ENCODE measurements around the gene ADAM23. TPM values are rescaled to one million over a fixed set of nuclear protein-coding genes. Genes with fewer than 3 reads are reported as not detected.

Gene ADAM23
- total and polyA plus RNA-seq, 2 experiments from 2014 or later: 11.3 to 13.1 TPM

DNA sequence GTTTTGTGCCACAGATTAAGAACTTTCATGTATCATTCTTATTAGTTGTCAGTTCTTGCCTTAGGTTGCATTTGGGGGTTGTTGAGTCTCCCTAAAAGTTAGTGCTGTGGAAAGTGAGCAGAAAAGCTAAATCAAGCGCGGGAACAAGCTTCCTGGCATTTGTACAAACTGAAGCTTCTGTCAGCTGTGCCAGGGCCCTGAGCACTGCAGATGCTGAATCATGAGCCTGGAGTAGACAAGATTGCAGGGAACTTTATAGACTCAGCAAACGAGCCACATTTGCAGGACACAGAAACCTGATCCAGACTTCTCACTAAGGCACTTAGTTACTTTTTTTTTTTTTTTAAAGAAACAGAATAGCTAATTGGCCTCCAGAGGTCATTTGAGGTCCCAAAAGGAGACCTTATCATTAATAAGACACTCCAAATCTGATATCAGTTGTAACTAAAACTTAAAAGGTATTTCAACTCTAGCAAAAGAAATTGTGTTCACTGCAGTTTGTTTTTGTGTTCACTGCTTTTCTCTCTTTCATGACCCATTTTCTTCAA lies 88.7 kb downstream of the ADAM23 start:
- Histone ChIP-seq H3K4me1 (ENCODE audit: low read depth) (peaks cover 18% of the 10 kb centered on the region), H3K4me3 (no peak overlapping the region), H3K9me3 (ENCODE audit: low read depth) (no peaks in the 10 kb centered on the region), H3K27me3 (no peaks in the 10 kb centered on the region), H3K27ac (peak overlapping the region; percentile 2), H3K36me3 (no peaks in the 10 kb centered on the region)
- TF ChIP-seq, protein P1, sequence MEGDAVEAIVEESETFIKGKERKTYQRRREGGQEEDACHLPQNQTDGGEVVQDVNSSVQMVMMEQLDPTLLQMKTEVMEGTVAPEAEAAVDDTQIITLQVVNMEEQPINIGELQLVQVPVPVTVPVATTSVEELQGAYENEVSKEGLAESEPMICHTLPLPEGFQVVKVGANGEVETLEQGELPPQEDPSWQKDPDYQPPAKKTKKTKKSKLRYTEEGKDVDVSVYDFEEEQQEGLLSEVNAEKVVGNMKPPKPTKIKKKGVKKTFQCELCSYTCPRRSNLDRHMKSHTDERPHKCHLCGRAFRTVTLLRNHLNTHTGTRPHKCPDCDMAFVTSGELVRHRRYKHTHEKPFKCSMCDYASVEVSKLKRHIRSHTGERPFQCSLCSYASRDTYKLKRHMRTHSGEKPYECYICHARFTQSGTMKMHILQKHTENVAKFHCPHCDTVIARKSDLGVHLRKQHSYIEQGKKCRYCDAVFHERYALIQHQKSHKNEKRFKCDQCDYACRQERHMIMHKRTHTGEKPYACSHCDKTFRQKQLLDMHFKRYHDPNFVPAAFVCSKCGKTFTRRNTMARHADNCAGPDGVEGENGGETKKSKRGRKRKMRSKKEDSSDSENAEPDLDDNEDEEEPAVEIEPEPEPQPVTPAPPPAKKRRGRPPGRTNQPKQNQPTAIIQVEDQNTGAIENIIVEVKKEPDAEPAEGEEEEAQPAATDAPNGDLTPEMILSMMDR (IDR thresholded peaks at IDR 0.05; ENCODE audit: low read depth, low read length): no peak
- peak in 1 of 2 donors; percentile 43 for DNase-seq (ENCODE audit: low read depth in 1 of 2, low spot score in 1 of 2)

DNA sequence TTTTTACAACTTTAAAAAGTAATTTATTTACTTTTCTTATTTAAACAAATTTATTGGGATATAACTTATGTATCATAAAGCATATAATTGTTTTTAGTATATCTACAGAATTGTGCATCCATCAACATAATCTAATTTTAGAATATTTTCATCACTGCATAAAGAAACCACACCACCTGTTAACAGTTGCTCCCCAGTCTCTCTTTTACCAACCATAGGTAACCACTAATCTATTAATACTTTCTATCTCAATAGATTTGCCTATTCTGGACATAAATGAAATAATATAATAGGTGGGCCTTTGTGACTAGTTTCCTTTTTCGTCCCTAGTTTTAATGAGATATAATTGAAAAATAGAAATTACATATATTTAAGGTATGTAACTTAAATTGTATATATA lies 90.6 kb downstream of the ADAM23 start:
- DNase-seq (ENCODE audit: low read depth in 1 of 2, low spot score in 1 of 2): no peak
- TF ChIP-seq, protein P1 (IDR thresholded peaks at IDR 0.05; ENCODE audit: low read depth, low read length): no peak
- no peaks in the 10 kb centered on the region for H3K36me3 ChIP-seq
- no peak overlapping the region for H3K4me3 ChIP-seq
- no peaks in the 10 kb centered on the region for H3K27me3 ChIP-seq
- H3K9me3 ChIP-seq (ENCODE audit: low read depth): no peaks in the 10 kb centered on the region
- no peak overlapping the region for H3K27ac ChIP-seq
- peaks cover 18% of the 10 kb centered on the region for H3K4me1 ChIP-seq (ENCODE audit: low read depth)

DNA sequence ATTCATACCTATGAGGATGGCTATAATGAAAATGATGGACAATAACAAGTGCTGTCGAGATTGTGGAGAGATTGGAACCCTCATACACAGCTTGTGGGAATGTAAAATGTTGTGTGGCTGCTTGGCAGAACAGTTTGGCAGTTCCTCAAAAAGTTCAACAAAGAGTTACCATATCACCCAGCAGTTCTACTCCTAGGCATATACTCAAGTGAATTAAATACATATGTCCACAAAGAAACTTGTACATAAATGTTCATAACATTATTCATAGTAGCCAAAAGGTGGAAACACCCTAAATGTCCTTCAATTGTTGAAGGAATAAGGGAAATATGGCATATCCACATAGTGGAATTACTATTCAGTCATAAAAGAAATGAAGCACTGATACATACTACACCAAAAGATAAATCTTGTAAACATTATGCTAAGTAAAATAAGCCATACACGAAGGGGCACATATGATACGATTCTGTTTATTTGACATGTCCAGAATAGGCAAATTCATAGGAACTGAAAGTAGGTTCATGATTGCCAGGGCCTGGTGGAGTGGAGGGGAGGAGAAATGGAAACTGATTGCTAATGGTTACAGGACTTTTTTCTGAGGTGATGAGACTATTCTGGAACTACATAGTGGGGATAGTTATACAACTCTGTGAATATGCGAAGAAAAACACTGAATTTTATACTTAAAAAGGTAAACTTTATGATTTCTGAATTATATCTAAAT lies 92.1 kb downstream of the ADAM23 start:
- H3K9me3 ChIP-seq (ENCODE audit: low read depth): no peaks in the 10 kb centered on the region
- no peak overlapping the region for H3K27ac ChIP-seq
- no peak overlapping the region for H3K4me3 ChIP-seq
- no peaks in the 10 kb centered on the region for H3K27me3 ChIP-seq
- no peaks in the 10 kb centered on the region for H3K36me3 ChIP-seq
- H3K4me1 ChIP-seq (ENCODE audit: low read depth): peaks cover 18% of the 10 kb centered on the region
- DNase-seq (ENCODE audit: low read depth in 1 of 2, low spot score in 1 of 2): no peak
- TF ChIP-seq, protein P1 (IDR thresholded peaks at IDR 0.05; ENCODE audit: low read depth, low read length): no peak

DNA sequence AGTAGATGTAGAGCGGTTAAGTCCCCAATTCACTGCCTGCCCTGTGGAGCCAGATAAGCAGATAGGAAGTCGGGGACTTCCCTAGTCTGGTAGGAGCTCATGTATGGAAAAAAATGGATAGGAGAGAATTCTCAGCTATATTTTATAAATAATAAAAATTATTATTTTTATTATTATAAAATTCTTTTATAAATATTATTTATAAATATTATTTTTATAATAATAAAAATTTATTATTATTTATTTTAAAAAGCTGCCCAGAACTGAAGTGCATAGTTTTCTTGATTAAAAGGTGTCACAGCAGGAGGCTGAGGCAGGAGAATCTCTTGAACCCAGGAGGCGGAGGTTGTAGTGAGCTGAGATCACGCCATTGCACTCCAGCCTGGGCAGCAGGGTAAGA lies 97.4 kb downstream of the ADAM23 start:
- Histone ChIP-seq H3K4me1 (ENCODE audit: low read depth) (no peaks in the 10 kb centered on the region), H3K27me3 (no peaks in the 10 kb centered on the region), H3K27ac (no peak overlapping the region), H3K36me3 (no peaks in the 10 kb centered on the region), H3K9me3 (ENCODE audit: low read depth) (no peaks in the 10 kb centered on the region), H3K4me3 (no peak overlapping the region)
- TF ChIP-seq, protein P1 (IDR thresholded peaks at IDR 0.05; ENCODE audit: low read depth, low read length): no peak
- no peak for DNase-seq (ENCODE audit: low read depth in 1 of 2, low spot score in 1 of 2)

DNA sequence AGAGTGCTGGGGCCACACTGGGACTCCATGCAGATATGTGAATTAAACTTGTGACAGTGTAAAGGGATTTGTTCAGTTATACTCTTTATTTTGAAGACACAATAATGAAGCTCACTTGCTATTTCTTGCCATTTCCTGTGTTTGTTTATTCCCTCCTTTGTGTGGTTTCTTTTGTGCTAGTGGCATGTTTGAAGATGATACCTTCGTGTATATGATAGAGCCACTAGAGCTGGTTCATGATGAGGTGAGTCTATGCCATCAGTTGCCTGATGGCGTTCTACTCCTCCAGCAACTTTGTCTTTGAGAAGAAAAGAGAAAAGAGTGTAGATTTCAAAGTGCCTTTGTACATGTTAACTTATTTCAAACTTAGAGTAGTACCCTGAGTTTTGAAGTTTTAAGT lies 99.7 kb downstream of the ADAM23 start:
- DNase-seq (ENCODE audit: low read depth in 1 of 2, low spot score in 1 of 2): no peak
- TF ChIP-seq, protein P1 (IDR thresholded peaks at IDR 0.05; ENCODE audit: low read depth, low read length): no peak

More for the DNA sequence above, 99.7 kb downstream of the ADAM23 start:
- no peaks in the 10 kb centered on the region for H3K36me3 ChIP-seq
- H3K4me1 ChIP-seq (ENCODE audit: low read depth): no peaks in the 10 kb centered on the region
- no peaks in the 10 kb centered on the region for H3K27me3 ChIP-seq
- H3K4me3 ChIP-seq: no peak overlapping the region
- H3K9me3 ChIP-seq (ENCODE audit: low read depth): no peaks in the 10 kb centered on the region
- no peak overlapping the region for H3K27ac ChIP-seq
